Spinal cord (tissue), 10 donors: ENCODE measurements around the gene NOTUM. TPM values are rescaled to one million over a fixed set of nuclear protein-coding genes. Genes with fewer than 3 reads are reported as not detected.

Experiments
- DNase-seq, 6 donors: peaks; one replicate each; pipeline versions ENCODE4 v3.0.0 to v3.0.0-alpha.2; 2013 to 2015; ENCODE audit warnings: low spot score in 6 of 6, low read depth in 4 of 6
- H3K27ac ChIP-seq: one replicate; pipeline ENCODE4 v1.5.1; 2013; ENCODE audit warnings: low read depth, low read length, control low read depth
- H3K27me3 ChIP-seq: one replicate; pipeline ENCODE4 v1.6.1; 2013; ENCODE audit warnings: low read length; ENCODE audit not compliant: control insufficient read depth, insufficient read depth
- H3K36me3 ChIP-seq: one replicate; pipeline ENCODE4 v1.6.1; 2013; ENCODE audit warnings: low read length; ENCODE audit not compliant: control insufficient read depth, insufficient read depth
- H3K4me1 ChIP-seq: one replicate; pipeline ENCODE4 v1.6.1; 2013; ENCODE audit warnings: low read length; ENCODE audit not compliant: control insufficient read depth, insufficient read depth
- H3K4me3 ChIP-seq: one replicate; pipeline ENCODE4 v1.5.1; 2013; ENCODE audit warnings: low read depth, low read length, control low read depth
- H3K9me3 ChIP-seq: one replicate; pipeline ENCODE4 v1.6.1; 2013; ENCODE audit warnings: low read length; ENCODE audit not compliant: control insufficient read depth, insufficient read depth
- WGBS: methylation state at CpG from one replicate; pipeline ENCODE4 v1.1.5; 2013; ENCODE audit warnings: missing lambda C conversion rate; ENCODE audit not compliant: insufficient coverage; 5-methylcytosine and 5-hydroxymethylcytosine counted together
- polyA plus RNA-seq, 2 donors: library from polyadenylated mRNA; unstranded; fragments of 120-200 nt; gene quantifications; one replicate each; pipeline ENCODE4 v1.2.1, GENCODE V29; 2013; ENCODE audit not compliant: insufficient read length in 2 of 2
- total RNA-seq, 2 donors: library from RNA; depleted of rRNA in 1 of 2; stranded (reverse); fragments of 120-200 nt in 1 of 2; fragments of >200 nt in 1 of 2; gene quantifications; one replicate each; pipeline versions ENCODE4 v1.2.3 to v1.2.4, GENCODE V29; 2013 to 2014
- donor health status: healthy.

The NOTUM gene
- total and polyA plus RNA-seq, 4 donors = 0.82 to 3.0 (median 1.1) TPM

DNA sequence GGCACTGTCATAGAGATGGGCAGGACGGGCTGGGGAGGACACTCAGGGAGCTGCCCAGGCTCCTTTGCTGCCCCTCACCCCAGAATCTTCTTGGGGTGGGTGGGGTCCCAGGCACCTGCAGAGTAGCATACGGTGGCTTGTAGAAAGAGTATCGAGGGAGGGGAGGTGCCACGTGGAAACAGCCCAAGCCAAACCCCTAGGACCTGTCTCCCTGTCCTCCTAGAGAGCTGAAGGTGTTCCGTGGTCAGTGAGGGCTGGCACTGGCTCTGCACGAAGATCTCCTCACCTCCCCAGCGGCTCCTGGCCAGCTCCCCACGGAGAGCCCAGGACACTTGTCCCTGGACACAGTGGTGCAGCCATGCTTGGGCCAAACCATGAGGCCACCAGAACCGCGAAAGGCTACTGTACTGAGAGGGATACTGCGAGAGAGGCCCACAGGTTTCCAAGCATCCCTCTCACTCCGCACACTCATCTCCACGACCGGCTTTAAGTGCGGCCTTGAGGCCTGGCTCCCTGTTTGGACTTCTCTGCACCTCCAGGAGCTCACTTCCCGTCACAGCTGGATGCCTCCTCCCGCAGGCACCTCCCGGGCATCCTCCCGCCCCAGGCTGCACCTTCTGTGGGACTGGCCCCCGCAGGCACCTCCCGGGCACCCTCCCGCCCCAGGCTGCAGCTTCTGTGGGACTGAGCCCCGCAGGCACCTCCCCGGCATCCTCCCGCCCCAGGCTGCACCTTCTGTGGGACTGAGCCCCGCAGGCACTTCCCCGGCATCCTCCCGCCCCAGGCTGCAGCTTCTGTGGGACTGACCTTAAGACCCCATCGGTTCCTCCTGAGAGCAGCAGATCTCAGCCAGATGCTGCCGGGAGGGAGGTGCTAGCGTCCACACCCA lies 31.5 kb downstream of the NOTUM start:
- no peak overlapping the region for H3K27ac ChIP-seq
- no peaks in the 10 kb centered on the region for H3K27me3 ChIP-seq
- H3K4me3 ChIP-seq = no peak overlapping the region
- 89% methylated on average over 27 of the region's 31 CpGs for WGBS
- H3K4me1 ChIP-seq = peaks cover 54% of the 10 kb centered on the region
- H3K36me3 ChIP-seq = peaks cover 46% of the 10 kb centered on the region
- DNase-seq = no peak
- H3K9me3 ChIP-seq = no peaks in the 10 kb centered on the region

DNA sequence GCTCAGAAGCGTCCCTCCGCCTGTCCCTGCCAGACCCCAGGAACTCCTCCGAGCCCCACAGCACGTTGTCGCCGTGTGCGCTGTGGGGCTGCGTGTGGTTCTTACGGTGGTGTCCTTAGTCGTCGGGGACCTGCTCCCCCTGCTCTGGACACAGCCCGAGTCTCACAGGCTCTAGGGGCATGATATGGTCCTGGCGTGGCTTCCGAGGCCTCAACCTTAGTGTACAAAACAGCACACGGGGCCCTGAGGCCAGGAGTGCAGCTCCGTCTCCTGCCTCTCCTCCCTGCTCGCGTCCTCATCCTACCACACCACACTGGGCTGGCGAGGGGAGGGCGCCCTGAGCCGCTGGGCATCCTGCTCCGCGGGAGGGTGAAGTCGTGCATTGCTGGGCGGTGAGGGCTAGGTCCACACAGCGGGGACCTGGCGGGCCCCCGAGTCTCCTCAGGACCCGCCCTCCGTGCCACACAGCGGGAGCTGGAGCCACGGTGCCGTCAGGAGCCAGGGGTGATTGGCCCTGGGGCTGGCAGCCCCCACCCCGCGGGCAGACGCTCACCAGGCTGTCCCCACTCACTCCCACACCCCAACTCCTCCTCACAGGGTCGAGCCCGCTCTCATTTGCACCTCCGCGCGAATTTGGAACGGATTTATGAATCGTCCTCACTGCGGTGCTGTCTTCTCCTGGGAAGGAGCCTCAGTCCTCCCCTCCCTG lies 32.3 kb downstream of the NOTUM start:
- peaks cover 39% of the 10 kb centered on the region for H3K36me3 ChIP-seq
- no peaks in the 10 kb centered on the region for H3K27me3 ChIP-seq
- peaks cover 62% of the 10 kb centered on the region for H3K4me1 ChIP-seq
- no peaks in the 10 kb centered on the region for H3K9me3 ChIP-seq
- peak overlapping the region; percentile 45 for H3K4me3 ChIP-seq
- WGBS = 10% methylated on average over 44 of the region's 44 CpGs
- DNase-seq = no peak
- H3K27ac ChIP-seq = no peak overlapping the region

DNA sequence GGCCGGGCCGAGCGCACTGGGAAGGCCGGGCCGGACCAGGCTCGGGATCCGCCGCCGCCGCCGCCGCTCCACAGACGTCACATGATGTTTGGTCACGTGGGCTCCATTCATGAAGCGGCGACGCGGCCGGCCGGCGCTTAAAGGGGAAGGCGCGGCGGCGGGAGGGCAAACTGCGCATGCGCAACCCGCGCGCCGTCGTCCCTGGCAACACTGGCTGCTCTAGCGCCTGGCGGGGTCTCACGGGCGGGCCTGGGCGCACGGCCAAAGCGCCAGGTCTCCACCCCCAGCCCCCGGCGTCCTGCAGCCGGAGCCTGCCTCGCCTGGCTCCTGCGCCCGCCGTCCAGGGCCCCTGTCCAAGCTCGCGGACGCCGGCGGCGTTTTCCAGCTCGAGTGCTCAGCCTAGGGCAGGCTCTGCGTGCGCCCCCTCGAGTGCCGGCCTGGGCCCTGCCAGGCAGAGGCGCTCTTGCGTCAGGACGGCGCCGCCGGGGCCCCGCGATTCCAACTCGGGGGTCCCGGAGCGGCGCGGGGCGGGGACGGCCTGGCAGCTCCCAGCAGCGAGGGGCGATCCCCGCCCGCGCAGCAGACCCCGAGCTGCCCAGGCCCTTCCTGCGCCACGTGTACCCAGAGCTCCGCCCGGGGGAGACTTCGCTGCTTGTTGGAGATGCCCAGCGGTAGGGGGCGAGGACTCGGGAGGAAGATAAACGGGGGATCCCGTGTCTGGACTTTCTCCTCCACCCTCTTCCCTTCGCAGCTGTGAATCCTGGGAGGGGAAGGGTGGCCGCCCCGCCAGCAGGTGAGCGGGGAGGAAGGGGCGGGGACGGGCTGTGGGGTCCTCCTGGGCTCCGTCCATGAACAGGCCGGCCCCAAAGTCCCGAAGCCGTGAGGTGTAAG lies 33.1 kb downstream of the NOTUM start, which contains the start of gene MAFG:
Gene MAFG (minus strand): TSS at position 83 of the 891 bp plus-strand sequence. CDS start 4,550 bp downstream, outside the sequence.
- peaks cover 39% of the 10 kb centered on the region for H3K36me3 ChIP-seq
- H3K27me3 ChIP-seq = no peaks in the 10 kb centered on the region
- peak within 1 kb of the TSS; percentile 78 for H3K27ac ChIP-seq
- DNase-seq = peak; percentile 91 to 99 (median 97)
- no peaks in the 10 kb centered on the region for H3K9me3 ChIP-seq
- WGBS = under 1% methylated on average over 94 of the region's 98 CpGs
- H3K4me3 ChIP-seq = peak within 1 kb of the TSS; percentile 68
- H3K4me1 ChIP-seq = peaks cover 67% of the 10 kb centered on the region

DNA sequence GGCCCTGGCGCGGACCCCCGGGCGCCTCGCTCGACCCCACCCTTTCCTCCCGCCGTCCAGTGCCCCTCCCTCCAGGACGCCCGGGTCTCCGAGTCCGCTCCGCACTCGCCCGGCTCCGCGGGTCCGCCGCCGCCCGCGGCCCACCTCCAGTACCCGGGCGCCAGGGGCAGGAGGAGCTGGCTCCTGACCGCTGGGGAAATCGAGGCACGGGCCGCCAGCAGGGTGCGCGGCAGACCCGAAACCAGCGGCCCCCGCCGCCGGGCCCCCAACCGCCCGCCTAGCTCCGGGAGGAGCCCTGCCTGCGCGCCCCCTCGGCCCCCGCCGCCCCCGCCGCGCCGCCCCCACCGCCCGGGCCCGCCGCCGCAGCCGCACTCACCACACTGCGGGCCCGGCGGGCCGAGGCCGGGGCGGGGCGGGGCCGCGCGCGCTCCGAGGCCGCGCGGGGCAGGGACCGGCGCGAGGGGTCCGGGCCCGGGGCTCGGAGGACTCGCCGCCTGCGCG lies 33.8 kb downstream of the NOTUM start:
- Histone ChIP-seq H3K36me3 (peaks cover 40% of the 10 kb centered on the region), H3K4me3 (peak overlapping the region; percentile 68), H3K27ac (no peak overlapping the region), H3K27me3 (no peaks in the 10 kb centered on the region), H3K4me1 (peaks cover 67% of the 10 kb centered on the region), H3K9me3 (no peaks in the 10 kb centered on the region)
- WGBS = under 1% methylated on average over 78 of the region's 78 CpGs
- no peak for DNase-seq

DNA sequence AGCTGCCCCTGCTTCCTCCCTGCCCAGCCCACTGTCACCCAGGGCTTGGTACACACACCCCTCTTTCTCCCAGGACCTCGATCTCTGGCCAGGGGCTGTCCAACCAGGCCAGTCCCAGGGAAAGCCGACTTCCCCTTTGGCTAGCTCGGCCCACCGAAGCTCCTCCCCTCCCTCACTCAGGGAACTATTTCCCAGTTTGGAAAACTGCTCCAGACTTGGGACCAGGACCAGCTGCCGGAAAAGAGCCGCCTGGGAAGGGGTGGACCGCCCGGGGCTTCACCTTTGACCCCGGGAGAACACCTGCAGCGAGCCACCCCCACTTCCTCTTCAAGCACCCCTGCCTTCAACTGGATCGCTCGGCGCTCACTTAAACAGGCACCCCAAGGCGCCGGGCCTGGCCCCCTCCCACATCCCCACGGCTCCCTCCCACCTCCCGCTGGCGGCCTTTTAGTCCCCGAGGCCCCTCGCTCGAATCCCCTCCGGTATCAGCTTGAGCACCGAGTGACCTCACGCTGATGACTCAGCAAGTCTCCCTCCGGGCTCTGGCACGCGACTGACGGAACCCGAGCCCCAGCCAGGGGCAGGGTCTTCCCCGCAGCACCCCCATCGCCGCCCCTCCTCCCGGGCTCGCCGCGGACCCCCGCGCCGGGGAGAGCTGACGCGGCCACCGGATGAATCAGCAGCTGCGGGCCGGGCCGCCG lies 34.4 kb downstream of the NOTUM start:
- no peaks in the 10 kb centered on the region for H3K9me3 ChIP-seq
- WGBS = under 1% methylated on average over 43 of the region's 46 CpGs
- peak in 1 of 6 donors; percentile 66 for DNase-seq
- peak overlapping the region; percentile 68 for H3K4me3 ChIP-seq
- peaks cover 64% of the 10 kb centered on the region for H3K4me1 ChIP-seq
- peak overlapping the region; percentile 78 for H3K27ac ChIP-seq
- peaks cover 43% of the 10 kb centered on the region for H3K36me3 ChIP-seq
- H3K27me3 ChIP-seq = no peaks in the 10 kb centered on the region

DNA sequence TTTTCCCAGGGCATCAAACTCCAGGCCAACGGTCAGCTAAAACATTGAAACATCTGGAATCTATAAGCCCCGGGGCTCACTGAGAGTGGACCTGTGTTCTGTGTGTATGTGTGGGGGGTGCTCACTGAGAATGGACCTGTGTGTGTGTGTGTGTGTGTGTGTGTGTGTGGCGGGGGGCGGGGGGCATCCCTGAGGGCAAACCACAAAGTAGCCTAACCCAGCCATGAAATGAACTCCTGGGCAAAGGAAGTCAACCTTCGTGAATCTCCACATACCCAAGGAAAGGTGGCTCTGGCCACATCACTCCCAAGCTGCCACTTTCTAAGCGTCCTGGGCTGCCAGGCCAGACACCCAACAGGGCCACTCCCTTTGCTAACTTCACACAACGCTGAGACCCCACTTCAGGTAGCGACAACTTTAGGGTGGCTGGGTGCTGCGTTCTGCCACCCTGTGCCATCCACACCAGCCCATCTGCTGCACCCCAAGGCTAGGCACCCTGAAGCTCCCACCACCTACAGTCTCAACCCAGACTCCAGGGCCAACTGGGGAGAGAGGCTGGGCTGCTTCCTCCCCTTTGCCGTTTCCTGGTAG lies 35.0 kb downstream of the NOTUM start:
- WGBS = 63% methylated on average over 6 of the region's 10 CpGs
- H3K4me1 ChIP-seq = peaks cover 59% of the 10 kb centered on the region

DNA sequence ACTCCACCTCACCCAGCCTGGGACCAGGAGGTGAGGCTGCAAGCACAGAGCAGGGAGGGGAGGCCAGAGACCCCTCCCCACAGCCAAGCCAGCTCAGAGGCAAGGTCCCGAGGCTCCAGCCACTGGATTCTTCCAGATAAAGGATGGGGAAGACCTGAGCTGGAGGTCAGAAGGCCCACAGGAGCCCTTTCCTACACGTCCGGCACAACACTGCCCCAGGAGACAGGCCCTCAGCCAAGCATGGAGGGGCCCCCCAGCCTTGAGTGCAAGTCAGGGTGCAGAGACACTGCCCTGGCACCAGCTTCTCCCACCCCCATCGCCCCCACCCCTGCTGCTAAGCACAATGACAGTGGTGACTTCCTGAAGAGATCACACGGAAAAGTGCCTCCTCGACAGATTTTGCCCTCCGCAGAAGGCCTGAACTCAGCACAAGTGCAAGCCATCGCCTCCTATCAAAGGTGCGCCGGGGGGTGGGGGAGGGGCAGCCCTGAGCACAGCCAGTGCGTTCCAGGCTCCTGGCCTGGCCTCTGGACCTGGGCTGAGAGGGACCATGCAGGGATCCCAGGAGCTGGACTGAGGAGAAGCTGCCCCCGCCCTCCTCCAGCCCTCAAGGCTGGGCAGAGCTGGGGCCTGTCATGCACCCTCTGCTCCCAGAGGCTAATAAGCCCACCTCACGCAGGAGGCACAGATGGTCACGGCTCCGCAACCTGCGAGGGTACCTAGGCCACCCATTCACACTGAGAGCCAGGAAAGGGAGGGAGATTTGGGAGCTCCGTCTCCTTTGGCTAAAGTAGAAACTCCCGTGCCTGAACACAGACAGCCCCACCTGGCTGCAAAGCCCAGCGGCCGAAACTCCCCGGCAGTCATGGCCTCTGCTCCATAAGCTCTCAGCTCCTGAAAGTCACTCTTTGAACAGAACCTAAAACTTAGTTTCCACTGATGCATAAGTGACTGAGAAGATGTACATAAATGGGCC lies 36.1 kb downstream of the NOTUM start:
- WGBS = 49% methylated on average over 15 of the region's 21 CpGs
- H3K9me3 ChIP-seq = no peaks in the 10 kb centered on the region
- no peak overlapping the region for H3K27ac ChIP-seq
- no peaks in the 10 kb centered on the region for H3K27me3 ChIP-seq
- peaks cover 50% of the 10 kb centered on the region for H3K4me1 ChIP-seq
- peak in 1 of 6 donors; percentile 25 for DNase-seq
- H3K4me3 ChIP-seq = no peak overlapping the region
- peaks cover 46% of the 10 kb centered on the region for H3K36me3 ChIP-seq

More for the DNA sequence above, 35.0 kb downstream of the NOTUM start:
- Histone ChIP-seq H3K27me3 (no peaks in the 10 kb centered on the region), H3K4me3 (peak overlapping the region; percentile 68), H3K27ac (peak overlapping the region; percentile 78), H3K36me3 (peaks cover 43% of the 10 kb centered on the region), H3K9me3 (no peaks in the 10 kb centered on the region)
- no peak for DNase-seq
